ENCODE measurements around the gene SLAMF1.

DNA sequence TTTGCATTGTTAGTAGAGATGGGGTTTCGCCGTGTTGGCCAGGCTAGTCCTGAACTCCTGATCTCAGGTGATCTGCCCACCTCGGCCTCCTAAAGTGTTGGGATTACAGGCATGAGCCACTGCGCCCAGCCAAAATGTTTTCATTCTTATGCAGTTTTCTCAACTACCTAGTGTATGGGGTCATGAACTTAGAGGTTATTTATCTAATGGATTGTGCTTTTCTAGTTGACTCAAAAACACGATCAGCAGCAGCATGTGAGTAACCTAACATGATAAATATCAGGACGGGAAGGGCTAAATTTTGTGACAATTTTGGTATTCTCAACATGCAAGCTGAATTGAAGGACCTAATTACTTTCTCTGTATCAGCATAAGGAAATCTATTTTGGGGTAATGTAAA, 58.4 kb downstream of the SLAMF1 start:
- TF ChIP-seq, protein P1, sequence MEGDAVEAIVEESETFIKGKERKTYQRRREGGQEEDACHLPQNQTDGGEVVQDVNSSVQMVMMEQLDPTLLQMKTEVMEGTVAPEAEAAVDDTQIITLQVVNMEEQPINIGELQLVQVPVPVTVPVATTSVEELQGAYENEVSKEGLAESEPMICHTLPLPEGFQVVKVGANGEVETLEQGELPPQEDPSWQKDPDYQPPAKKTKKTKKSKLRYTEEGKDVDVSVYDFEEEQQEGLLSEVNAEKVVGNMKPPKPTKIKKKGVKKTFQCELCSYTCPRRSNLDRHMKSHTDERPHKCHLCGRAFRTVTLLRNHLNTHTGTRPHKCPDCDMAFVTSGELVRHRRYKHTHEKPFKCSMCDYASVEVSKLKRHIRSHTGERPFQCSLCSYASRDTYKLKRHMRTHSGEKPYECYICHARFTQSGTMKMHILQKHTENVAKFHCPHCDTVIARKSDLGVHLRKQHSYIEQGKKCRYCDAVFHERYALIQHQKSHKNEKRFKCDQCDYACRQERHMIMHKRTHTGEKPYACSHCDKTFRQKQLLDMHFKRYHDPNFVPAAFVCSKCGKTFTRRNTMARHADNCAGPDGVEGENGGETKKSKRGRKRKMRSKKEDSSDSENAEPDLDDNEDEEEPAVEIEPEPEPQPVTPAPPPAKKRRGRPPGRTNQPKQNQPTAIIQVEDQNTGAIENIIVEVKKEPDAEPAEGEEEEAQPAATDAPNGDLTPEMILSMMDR (IDR thresholded peaks at IDR 0.05): no peak
- TF ChIP-seq POLR2A (IDR thresholded peaks at IDR 0.05): no peak
